A172 (cell line): ENCODE results near the gene SPATA25. TPM values are rescaled to one million over a fixed set of nuclear protein-coding genes. Genes with fewer than 3 reads are reported as not detected.
"Not testable (repeated sequence)": the region's sequence is repeated elsewhere in the genome, so short reads cannot be mapped to it uniquely, and the experiment has no call there.

Experiments used
- DNase-seq: peaks from one replicate; pipeline ENCODE4 v3.0.0-alpha.2; 2015; ENCODE audit warnings: low spot score
- total RNA-seq: library from RNA; depleted of rRNA; stranded (reverse); fragments of >200 nt; shearing (Covaris generic); gene quantifications from 2 replicates; pipeline ENCODE4 v1.2.3, GENCODE V29; 2014

SPATA25 gene
- total RNA-seq, 1 experiment from 2014 or later = 0.21 TPM

- DNase-seq = no peak
Observed at GRCh38 chr20:45894797-45895196, 7.4 kb upstream of the SPATA25 start.

GRCh38 chr20:45893831-45894230 lies 6.4 kb upstream of the SPATA25 start:
- DNase-seq = no peak

DNA sequence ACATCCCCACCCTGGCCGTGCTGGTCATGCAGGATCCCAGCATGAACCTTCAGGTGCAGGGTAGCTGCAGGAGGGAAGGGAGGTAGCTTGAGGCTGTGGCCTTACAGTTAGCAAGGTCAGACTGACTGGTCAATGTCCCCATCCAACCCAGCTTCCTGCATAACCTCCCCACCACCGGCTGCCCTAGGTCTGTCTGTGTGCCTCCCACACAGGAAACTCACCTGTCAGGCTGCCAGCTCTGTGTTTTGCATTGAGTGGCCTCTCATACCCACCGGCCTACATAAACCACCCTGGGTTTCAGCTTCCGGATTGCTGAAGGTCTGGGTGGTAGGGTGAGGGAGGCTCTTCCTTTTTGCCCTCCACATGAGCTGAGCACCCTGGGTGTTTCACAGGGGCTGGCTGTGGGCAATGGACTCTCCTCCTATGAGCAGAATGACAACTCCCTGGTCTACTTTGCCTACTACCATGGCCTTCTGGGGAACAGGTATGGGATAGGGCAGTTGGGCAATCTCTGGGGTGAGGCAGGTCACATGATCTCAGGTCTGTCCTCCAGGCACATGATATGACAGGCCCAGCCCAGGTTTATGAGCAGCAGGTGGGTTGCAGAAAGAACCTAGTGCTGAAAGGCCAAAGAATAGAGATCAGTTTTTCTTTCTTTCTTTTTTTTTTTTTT lies 5.5 kb upstream of the SPATA25 start:
- no peak for DNase-seq

DNA sequence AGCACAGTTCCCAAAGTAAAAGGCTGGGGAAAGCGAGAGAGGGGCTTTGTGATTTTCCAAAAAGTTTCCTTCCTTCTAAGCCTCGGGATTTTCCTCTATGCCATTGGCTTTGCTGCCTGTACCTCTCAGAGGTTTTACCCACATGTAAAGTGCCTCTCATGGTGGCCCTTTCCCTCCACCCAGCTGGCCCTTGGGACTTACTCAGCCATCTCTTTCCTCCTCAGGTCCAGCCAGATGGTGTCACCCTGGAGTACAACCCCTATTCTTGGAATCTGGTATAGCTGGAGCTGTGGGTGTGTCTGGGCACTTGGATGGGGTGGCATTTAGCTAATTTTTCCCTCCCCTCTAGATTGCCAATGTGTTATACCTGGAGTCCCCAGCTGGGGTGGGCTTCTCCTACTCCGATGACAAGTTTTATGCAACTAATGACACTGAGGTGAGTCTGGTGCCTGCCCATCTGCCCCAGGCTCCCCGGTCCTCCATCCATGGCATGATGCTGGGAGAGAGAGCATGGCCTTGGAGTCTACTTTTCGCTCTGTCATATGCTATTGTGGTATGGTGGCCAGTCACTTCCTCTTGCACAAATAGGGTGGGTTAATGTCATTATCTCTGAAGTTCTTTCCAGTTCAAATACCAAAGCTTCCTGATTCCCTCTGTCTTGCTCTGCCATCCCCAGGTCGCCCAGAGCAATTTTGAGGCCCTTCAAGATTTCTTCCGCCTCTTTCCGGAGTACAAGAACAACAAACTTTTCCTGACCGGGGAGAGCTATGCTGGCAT lies 4.8 kb upstream of the SPATA25 start:
- peak; percentile 35 for DNase-seq

DNA sequence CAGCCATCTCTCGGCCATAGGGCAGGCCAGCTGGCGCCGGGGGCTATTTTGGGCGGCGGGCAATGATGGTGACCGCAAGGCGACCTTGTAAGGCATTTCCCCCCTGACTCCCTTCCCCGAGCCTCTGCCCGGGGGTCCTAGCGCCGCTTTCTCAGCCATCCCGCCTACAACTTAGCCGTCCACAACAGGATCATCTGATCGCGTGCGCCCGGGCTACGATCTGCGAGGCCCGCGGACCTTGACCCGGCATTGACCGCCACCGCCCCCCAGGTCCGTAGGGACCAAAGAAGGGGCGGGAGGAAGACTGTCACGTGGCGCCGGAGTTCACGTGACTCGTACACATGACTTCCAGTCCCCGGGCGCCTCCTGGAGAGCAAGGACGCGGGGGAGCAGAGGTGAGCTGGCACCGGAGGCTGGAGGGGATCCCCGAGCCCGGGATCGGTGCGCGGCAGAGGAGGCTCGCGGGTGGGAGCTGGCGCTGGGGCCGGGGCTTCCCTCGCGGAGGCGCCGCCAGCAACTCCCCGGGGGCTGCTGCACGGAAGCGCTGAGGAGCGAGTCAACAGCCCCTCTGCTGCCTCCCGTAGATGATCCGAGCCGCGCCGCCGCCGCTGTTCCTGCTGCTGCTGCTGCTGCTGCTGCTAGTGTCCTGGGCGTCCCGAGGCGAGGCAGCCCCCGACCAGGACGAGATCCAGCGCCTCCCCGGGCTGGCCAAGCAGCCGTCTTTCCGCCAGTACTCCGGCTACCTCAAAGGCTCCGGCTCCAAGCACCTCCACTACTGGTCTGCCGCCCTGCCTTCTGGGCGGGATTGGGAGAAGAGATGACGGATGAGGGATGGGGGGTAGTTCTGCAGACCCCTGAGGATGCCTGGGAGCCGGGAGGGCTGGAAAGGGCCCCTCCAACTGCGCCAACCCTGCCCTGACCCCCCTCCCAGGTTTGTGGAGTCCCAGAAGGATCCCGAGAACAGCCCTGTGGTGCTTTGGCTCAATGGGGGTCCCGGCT lies 3.9 kb upstream of the SPATA25 start, which contains the start of the genes CTSA and NEURL2:
Gene CTSA, plus strand, starts transcription at position 351 of the 999 bp plus-strand sequence. Its CDS starts 234 bp downstream, at position 585.
Gene NEURL2, minus strand, starts transcription at position 224 of the 999 bp plus-strand sequence. Its CDS starts 217 bp downstream, at position 7.
- peak; percentile 87 for DNase-seq

GRCh38 chr20:45890077-45890984 lies 2.9 kb upstream of the SPATA25 start:
- DNase-seq = no peak

DNA sequence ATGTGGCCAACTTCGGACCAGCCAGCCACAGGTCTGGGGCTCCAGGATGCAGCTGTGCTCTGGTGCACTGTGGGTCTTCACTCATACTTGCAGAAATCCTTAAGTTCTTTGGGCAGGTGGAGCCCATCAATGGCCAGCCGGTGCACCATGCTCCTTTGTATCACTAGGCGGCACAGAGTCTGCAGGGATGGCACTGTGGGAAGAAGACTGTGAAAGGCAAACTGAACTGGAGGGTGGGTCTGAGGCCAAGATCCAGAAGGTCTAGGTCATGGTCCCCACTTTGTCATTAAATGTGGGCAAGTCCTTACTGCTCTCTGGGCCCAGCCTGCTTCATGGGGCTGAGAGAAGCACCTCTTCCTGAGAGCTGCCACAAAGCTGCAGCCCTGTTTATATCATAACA lies 1.3 kb upstream of the SPATA25 start:
- DNase-seq = no peak

DNA sequence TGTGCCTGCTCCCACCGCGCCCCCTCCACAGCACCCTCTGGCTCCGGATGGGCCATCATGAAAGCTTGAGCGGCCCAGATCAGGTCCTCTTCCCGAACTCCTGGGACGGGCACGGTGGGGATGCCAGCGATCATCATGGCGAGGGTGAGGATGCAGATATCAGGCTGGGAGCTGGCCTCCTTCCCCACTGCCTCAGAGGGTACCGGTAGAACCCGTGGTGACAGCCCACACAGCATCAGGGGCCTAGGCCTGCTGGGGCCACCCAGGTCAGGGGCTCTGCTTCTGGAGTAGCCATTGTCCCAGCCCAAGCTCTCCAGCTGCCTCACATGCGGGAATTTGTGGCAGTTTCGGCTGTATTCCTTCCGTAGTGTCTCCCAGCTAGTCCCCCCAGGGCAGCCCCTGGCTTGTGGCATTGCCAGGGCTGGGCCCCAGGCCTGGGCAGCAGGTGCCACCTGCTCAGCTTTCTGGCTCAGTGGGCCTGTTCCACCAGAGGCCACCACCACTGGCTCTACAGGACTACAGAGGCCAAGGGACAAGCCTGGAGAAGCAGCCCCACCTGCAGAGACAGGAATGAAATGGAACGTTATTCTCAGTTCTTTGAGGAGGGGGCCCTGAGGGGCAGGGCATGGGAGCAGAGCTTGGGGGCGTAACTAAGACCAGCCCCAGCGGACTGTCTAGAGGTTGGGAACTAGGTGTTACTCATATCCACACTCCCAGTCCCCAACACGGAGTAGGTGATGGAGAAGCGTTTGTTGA lies 654 bp downstream of the SPATA25 start:
- DNase-seq = no peak

GRCh38 chr20:45883100-45883469 lies 4.3 kb downstream of the SPATA25 start:
- no peak for DNase-seq

DNA sequence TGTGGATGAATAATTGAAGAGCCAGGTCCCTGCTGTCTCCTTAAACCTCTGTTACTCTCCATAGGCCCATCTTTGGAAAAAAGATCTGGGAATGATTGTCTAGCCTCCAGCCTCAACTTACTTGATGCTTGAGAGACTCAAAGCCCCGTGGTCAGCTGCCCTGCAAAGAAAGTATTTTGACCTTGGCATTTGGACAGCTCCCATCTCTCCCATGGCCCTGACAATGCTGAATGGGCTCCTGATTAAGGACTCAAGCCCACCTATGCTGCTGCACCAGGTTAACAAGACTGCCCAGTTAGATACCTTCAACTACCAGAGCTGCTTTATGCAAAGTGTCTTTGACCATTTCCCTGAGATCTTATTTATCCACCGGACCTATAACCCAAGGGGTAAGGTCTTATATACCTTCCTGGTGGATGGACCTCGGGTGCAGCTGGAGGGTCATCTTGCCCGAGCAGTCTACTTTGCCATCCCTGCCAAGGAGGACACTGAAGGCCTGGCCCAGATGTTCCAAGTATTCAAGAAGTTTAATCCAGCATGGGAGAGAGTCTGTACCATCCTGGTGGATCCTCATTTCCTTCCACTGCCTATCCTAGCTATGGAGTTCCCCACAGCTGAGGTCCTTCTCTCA lies 4.8 kb downstream of the SPATA25 start:
- DNase-seq = no peak

DNA sequence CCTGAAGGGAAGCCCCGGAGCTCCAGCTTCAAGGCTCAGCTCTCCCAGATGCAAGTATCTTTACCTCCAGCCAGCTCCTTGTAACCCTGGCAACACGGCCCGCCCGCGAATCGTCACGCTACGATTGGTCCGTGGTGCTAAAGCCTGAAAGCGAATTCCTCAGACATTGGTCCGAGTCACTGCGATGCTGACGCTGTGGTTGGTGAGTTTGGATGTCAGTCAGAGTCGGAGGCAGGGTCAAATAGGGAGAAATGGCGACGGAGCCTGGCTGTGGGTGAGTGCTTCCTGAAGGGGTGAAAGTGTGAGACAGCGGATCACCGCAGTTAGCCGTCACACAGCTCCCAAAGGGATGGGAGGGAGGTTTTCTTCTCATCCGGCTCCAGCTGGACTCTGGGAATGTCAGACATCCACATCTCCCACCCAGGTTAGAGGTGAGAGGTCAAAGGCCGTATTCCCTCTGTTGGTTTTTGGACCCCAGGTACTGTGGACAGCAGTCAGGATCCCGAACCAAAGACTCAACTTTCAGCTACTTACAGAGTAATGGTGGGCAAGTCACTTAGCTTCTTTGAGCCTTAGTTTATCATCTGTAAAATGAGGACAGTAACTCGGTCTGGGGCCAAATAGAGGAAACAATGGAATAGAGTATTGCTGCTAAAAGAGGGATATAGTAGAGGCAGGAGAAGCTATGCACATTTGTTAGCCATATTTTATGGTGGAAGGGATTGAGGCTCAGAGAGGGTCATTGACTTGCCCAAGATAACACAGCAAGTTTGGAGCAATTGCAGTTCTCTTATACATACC lies 6.2 kb downstream of the SPATA25 start, which contains the start of gene ZSWIM1:
Gene ZSWIM1, plus strand, starts transcription at position 240 of the 801 bp plus-strand sequence. CDS start 1,366 bp downstream, outside the sequence.
- DNase-seq = peak; percentile 98

DNA sequence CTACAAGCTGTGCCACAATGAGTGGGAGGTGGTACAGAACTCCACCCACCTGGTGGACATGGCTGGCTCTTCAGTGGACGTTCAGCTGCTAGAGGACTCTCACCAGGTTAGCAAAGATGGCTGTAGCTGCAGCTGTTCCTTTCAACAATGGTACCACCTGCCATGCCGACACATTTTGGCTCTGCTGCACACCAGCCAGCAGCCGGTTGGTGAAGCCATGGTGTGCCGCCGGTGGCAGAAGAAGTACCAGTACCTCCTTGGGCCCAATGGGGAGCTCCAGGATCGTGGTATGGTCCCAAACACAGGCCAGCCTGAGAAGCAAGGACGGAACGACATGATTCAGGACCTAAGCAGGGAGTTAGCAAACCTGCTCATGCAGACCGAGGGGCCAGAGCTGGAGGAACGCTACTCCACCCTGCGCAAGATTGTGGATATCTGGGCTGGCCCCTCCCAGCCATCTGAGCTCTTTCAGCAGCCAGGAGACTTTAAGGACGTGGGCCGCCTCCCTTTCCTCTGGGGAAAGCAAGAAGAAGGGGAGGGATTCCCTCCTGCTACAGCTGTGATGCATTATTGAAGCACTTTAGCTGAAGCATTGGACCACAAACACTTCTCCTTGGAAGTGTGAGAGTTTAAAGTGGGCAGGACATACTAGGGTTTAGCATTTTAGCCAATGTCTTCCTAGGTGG lies 9.2 kb downstream of the SPATA25 start:
- no peak for DNase-seq

- no peak for DNase-seq
Observed at GRCh38 chr20:45874576-45874975, 12.8 kb downstream of the SPATA25 start.

GRCh38 chr20:45874104-45874481 lies 13.3 kb downstream of the SPATA25 start:
- not testable (repeated sequence) for DNase-seq

- DNase-seq = no peak
Observed at GRCh38 chr20:45873409-45874103, 13.9 kb downstream of the SPATA25 start.

DNA sequence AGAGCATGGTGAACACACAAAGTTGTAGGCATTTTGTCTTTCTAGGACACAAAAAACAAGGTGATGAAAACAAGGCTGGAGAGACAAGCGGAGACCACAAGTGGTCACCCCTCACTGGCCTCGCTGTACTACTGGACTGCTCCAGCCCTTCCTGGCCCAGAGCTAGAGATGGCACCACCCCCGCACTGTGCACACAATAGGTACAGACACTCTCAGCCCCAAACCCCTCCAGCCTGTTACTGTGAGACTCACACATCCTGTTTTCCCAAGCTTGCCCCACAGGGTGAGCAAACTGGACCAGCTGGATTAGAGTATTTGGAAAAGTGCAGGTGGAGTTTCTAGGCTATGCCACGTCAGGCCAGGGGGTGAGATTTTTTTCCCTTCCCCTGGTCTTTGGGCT lies 14.8 kb downstream of the SPATA25 start:
- no peak for DNase-seq

GRCh38 chr20:45867819-45868176 lies 19.6 kb downstream of the SPATA25 start:
- peak; percentile 69 for DNase-seq
